GM18867 (cell line): ENCODE results near the gene LGMN.

Experiments used
- ATAC-seq: cut with Tn5 transposase; IDR thresholded peaks from one replicate; pipeline ENCODE4 v1.9.1; 2021; ENCODE audit warnings: mild to moderate bottlenecking, moderate library complexity; ENCODE audit not compliant: unreplicated experiment

LGMN gene

GRCh38 chr14:92655419-92656201 lies 92.8 kb downstream of the LGMN start:
- ATAC-seq: no peak

DNA sequence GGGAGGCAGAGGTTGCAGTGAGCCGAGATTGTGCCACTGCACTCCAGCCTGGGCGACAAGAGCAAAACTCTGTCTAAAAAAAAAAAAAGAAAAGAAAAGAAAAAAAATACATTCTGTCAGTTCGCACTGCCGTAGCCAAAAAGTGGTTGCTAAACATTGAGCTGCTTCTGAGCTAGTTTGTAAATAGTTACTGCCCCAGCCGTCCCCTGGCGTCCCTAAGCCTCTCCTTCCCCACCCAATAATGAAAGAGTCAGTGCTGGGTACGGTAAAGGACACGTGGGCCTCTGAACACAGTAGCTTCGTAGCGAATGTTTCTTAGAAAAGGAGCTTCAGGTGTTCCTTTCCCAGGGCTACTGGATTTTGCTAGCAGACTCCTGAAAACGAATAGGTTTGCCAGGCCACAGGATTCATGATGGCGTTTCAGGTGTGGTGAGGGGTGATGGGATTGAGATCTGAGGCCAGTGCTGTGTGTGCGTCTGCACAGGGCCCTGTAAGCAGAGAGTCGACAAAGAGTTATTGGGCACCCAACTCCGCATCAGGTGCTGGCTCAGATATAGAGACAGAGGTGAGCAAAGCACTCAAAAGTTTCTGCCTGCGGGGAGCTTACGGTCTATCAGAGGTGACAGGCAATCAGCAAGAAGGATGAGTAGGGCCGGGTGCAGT lies 94.1 kb downstream of the LGMN start:
- no peak for ATAC-seq
